H1 (cell line): ENCODE measurements around the gene WDFY4. TPM values are rescaled to one million over a fixed set of nuclear protein-coding genes. Genes with fewer than 3 reads are reported as not detected.

Source experiments
- CTCF ChIA-PET: fragments of 300-600 bp; sonication (Branson Sonifier 250); formaldehyde crosslinking; loops from one replicate; lab custom pipeline; 2021; ENCODE audit not compliant: partially characterized antibody; lab: Charles Lee
- POLR2A ChIA-PET: fragments of 300-600 bp; sonication (Branson Sonifier 250); formaldehyde crosslinking; loops from one replicate; lab custom pipeline; 2021; ENCODE audit warnings: inconsistent platforms; ENCODE audit not compliant: partially characterized antibody; lab: Charles Lee
- DNase-seq, 2 experiments: peaks; one replicate each; pipeline versions ENCODE4 v3.0.0 to v3.0.0-alpha.2; 2010 to 2022; ENCODE audit warnings: low spot score in 2 of 2, low read depth in 1 of 2, mixed read lengths in 1 of 2
- FAIRE-seq: peaks from 2 replicates; lab custom pipeline; 2011; peaks lifted over from hg19 to GRCh38; lab: Jason Lieb, UNC
- H2AFZ ChIP-seq: 2 replicates; pipeline ENCODE4 v1.8.1; 2012; ENCODE audit warnings: low read length, inconsistent platforms
- H2AK5ac ChIP-seq: 2 replicates; pipeline ENCODE4 v1.6.1; 2013; ENCODE audit warnings: low read depth, low read length
- H2BK120ac ChIP-seq: replicated peaks from 2 replicates; pipeline ENCODE3; 2013; ENCODE audit warnings: low read depth, low read length, inconsistent platforms
- H2BK12ac ChIP-seq: 2 replicates; pipeline ENCODE4 v1.6.1; 2013; ENCODE audit warnings: low read depth, low read length
- H2BK15ac ChIP-seq: 2 replicates; pipeline ENCODE4 v1.6.1; 2013; ENCODE audit warnings: low read length
- H2BK20ac ChIP-seq: 2 replicates; pipeline ENCODE4 v1.6.1; 2013; ENCODE audit warnings: low read length
- H2BK5ac ChIP-seq: 2 replicates; pipeline ENCODE4 v1.6.1; 2013; ENCODE audit warnings: low read depth, low read length
- H3K14ac ChIP-seq: 2 replicates; pipeline ENCODE4 v1.6.1; 2013; ENCODE audit warnings: inconsistent platforms; ENCODE audit not compliant: insufficient read length
- H3K18ac ChIP-seq: 2 replicates; pipeline ENCODE4 v1.6.1; 2013; ENCODE audit warnings: low read length; ENCODE audit errors: extremely low read depth
- H3K23ac ChIP-seq: 2 replicates; pipeline ENCODE4 v1.6.1; 2013; ENCODE audit warnings: inconsistent platforms; ENCODE audit not compliant: insufficient read length
- H3K23me2 ChIP-seq: 2 replicates; pipeline ENCODE4 v1.6.1; 2013; ENCODE audit warnings: low read depth, low read length
- H3K27ac ChIP-seq: 2 replicates; pipeline ENCODE4 v1.6.1; 2011; ENCODE audit warnings: low read depth, low read length, inconsistent platforms
- H3K27me3 ChIP-seq, 4 experiments: replicated peaks in 1 of 4; 1 replicate in 1 of 4; 2 replicates in 3 of 4; pipeline versions ENCODE4 v1.6.1 to v1.8.1; 2011 to 2013; ENCODE audit warnings: low read length in 3 of 4, mild to moderate bottlenecking in 3 of 4, inconsistent platforms in 2 of 4, mixed read lengths in 2 of 4, moderate library complexity in 1 of 4; ENCODE audit not compliant: control insufficient read depth in 3 of 4, insufficient read depth in 3 of 4; ENCODE audit errors: extremely low read depth in 1 of 4
- H3K36me3 ChIP-seq, 4 experiments: 2 replicates each; pipeline versions ENCODE4 v1.6.1 to v1.8.1; 2011 to 2013; ENCODE audit warnings: mild to moderate bottlenecking in 4 of 4, low read length in 3 of 4, moderate library complexity in 2 of 4, control low read depth in 1 of 4, inconsistent platforms in 1 of 4; ENCODE audit not compliant: insufficient read depth in 4 of 4, control insufficient read depth in 2 of 4
- H3K4ac ChIP-seq: replicated peaks from 2 replicates; pipeline ENCODE3; 2013; ENCODE audit warnings: low read length, low read depth, mixed read lengths, inconsistent platforms; ENCODE audit not compliant: insufficient read length
- H3K4me1 ChIP-seq, 4 experiments: replicated peaks in 1 of 4; 1 replicate in 1 of 4; 2 replicates in 3 of 4; pipeline versions ENCODE4 v1.6.1 to v1.8.1; 2011 to 2013; ENCODE audit warnings: low read length in 3 of 4, inconsistent platforms in 2 of 4, mixed read lengths in 1 of 4; ENCODE audit not compliant: insufficient read depth in 4 of 4, control insufficient read depth in 3 of 4
- H3K4me2 ChIP-seq, 2 experiments: 2 replicates each; pipeline versions ENCODE4 v1.6.1 to v1.8.1; 2011 to 2013; ENCODE audit warnings: low read depth in 2 of 2, low read length in 2 of 2, control low read depth in 1 of 2, inconsistent platforms in 1 of 2, mild to moderate bottlenecking in 1 of 2; ENCODE audit not compliant: insufficient read depth in 1 of 2
- H3K4me3 ChIP-seq, 4 experiments: fragments of 200-600, 300-600 bp in 1 of 4; sonication (generic), shearing (Covaris generic), sonication (Bioruptor Twin) in 1 of 4; 2 replicates each; pipeline versions ENCODE4 v1.5.1 to v1.8.1; 2011 to 2016; ENCODE audit warnings: low read length in 4 of 4, low read depth in 3 of 4, control low read depth in 2 of 4, inconsistent platforms in 2 of 4, mild to moderate bottlenecking in 2 of 4, mixed read lengths in 1 of 4, moderate library complexity in 1 of 4; ENCODE audit not compliant: insufficient read depth in 2 of 4; ENCODE audit errors: extremely low read depth in 1 of 4
- H3K56ac ChIP-seq: replicated peaks from 2 replicates; pipeline ENCODE3; 2013; ENCODE audit warnings: low read depth, mild to moderate bottlenecking, mixed read lengths, low read length, inconsistent platforms; ENCODE audit not compliant: insufficient read length
- H3K79me1 ChIP-seq: 2 replicates; pipeline ENCODE4 v1.6.1; 2013; ENCODE audit warnings: low read depth, low read length, control low read depth
- H3K79me2 ChIP-seq, 2 experiments: 2 replicates each; pipeline versions ENCODE4 v1.6.1 to v1.8.1; 2012 to 2013; ENCODE audit warnings: low read length in 2 of 2, mild to moderate bottlenecking in 2 of 2, inconsistent platforms in 1 of 2; ENCODE audit not compliant: insufficient read depth in 2 of 2, control insufficient read depth in 1 of 2
- H3K9ac ChIP-seq, 4 experiments: replicated peaks in 1 of 4; 1 replicate in 1 of 4; 2 replicates in 3 of 4; pipeline versions ENCODE4 v1.6.1 to v1.8.1; 2011 to 2013; ENCODE audit warnings: low read depth in 3 of 4, low read length in 3 of 4, control low read depth in 2 of 4, mild to moderate bottlenecking in 2 of 4, moderate library complexity in 2 of 4, inconsistent platforms in 1 of 4; ENCODE audit errors: extremely low read depth in 1 of 4
- H3K9me3 ChIP-seq, 2 experiments: 2 replicates each; pipeline versions ENCODE4 v1.6.1 to v1.8.1; 2012 to 2013; ENCODE audit warnings: mild to moderate bottlenecking in 2 of 2, moderate library complexity in 2 of 2, control low read depth in 1 of 2, inconsistent platforms in 1 of 2, low read depth in 1 of 2, low read length in 1 of 2, mixed read lengths in 1 of 2; ENCODE audit not compliant: insufficient read depth in 2 of 2
- H4K20me1 ChIP-seq, 2 experiments: replicated peaks in 1 of 2; 2 replicates each; pipeline versions ENCODE3 to v1.8.1; 2011 to 2013; ENCODE audit warnings: inconsistent platforms in 2 of 2, low read length in 2 of 2, mild to moderate bottlenecking in 1 of 2; ENCODE audit not compliant: insufficient read depth in 2 of 2, control insufficient read depth in 1 of 2
- H4K5ac ChIP-seq: 2 replicates; pipeline ENCODE4 v1.6.1; 2013; ENCODE audit warnings: low read length, low read depth, mixed read lengths, inconsistent platforms; ENCODE audit not compliant: insufficient read length
- H4K8ac ChIP-seq: 2 replicates; pipeline ENCODE4 v1.8.0; 2013; ENCODE audit warnings: mild to moderate bottlenecking, moderate library complexity, low read length, inconsistent platforms; ENCODE audit not compliant: insufficient read depth; ENCODE audit errors: extremely low read depth
- H4K91ac ChIP-seq: replicated peaks from 2 replicates; pipeline ENCODE3; 2013; ENCODE audit warnings: low read length, mixed read lengths, inconsistent platforms; ENCODE audit not compliant: insufficient read length
- RAD21 ChIP-seq, 2 experiments: IDR thresholded peaks in 1 of 2; conservative IDR thresholded peaks in 1 of 2; 2 replicates each; pipeline ENCODE4 v1.6.1; 2011; ENCODE audit warnings: low read depth in 2 of 2, low read length in 2 of 2, improper control_type of control experiment in 1 of 2, inconsistent platforms in 1 of 2, mild to moderate bottlenecking in 1 of 2, moderate library complexity in 1 of 2
- ZNF274 ChIP-seq: IDR thresholded peaks from 2 replicates; pipeline ENCODE4 v1.7.0; 2012; ENCODE audit warnings: low read length, borderline replicate concordance; ENCODE audit errors: extremely low read depth
- WGBS, 2 experiments: shearing (Covaris generic) in 1 of 2; methylation state at CpG; one replicate each; pipeline versions ENCODE4 v1.1.6 to v1.1.7; 2013 to 2015; ENCODE audit warnings: low lambda C conversion rate in 2 of 2, mixed read lengths in 2 of 2, inconsistent platforms in 1 of 2, low coverage in 1 of 2, missing lambda C conversion rate in 1 of 2; ENCODE audit not compliant: insufficient replicate concordance in 2 of 2, insufficient coverage in 1 of 2, insufficient read length in 1 of 2; ENCODE audit errors: extremely low coverage in 1 of 2, missing lambda C conversion rate in 1 of 2; 5-methylcytosine and 5-hydroxymethylcytosine counted together
- polyA plus RNA-seq, 7 experiments: library from polyadenylated mRNA; depleted of rRNA in 3 of 7; stranded (reverse) in 5 of 7; unstranded in 2 of 7; fragments of >200 nt in 5 of 7; fragments of 200-250 nt in 2 of 7; gene quantifications; 1 replicate in 5 of 7; 2 replicates in 1 of 7; 4 replicates in 1 of 7; pipeline versions ENCODE4 v1.2.1 to v1.2.3, GENCODE V29; 2011 to 2013; ENCODE audit warnings: missing spikeins in 2 of 7, mixed read lengths in 2 of 7
- total RNA-seq: library from RNA; stranded (reverse); fragmentation: NEBNext Ultra II Directional; extraction: Animal tissue kit (Norgen Biotek cat#: 25700); gene quantifications from 2 replicates; pipeline ENCODE4 v1.2.1, GENCODE V29; 2021
- TF ChIP-seq, protein P1 (sequence below), 3 experiments: IDR thresholded peaks; 1 replicate in 2 of 3; 2 replicates in 1 of 3; pipeline versions ENCODE4 v1.5.1 to v1.6.1; 2011; ENCODE audit warnings: low read length in 3 of 3, mild to moderate bottlenecking in 3 of 3, inconsistent platforms in 2 of 3, low read depth in 1 of 3, moderate library complexity in 1 of 3; ENCODE audit not compliant: insufficient read depth in 1 of 3; ENCODE audit errors: control extremely low read depth in 1 of 3

WDFY4 gene
- total and polyA plus RNA-seq, 2 of the 8 experiments (the other 6 are each of a cell fraction or from before 2014, with no cell fraction given) = not detected

DNA sequence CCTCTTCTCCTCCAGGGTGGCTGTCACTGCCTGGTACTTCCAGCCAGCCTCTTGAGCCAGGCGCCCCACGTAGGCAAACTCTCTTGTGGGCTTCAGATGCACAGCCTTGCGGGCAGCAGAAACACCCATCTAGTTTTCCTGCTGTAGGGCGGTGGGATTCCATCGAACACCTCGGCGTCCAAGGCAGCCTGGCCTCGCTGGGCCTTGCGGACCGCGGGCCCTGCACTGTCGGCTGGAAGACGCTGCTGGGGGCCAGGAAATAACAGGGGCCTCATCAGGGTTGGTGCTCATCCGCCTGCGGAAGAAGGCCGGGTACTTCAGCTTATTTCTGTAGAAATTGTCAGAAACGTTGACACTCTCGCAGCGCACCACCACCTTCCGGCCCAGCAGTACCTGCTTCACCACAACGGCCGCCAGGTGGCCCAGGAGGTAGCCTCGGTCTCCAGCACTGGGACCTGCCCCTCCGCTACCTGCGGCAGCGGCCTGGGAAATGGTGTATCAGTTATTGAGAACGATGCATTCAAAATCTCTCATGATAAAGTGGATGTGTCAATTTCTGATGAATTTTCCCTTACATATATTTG is 61.1 kb downstream of the WDFY4 start:
- Histone ChIP-seq H3K9ac (no peak overlapping the region), H2BK15ac (no peak overlapping the region), H3K56ac (no peak overlapping the region), H3K79me1 (no peaks in the 10 kb centered on the region), H2BK12ac (no peak overlapping the region), H4K5ac (no peak overlapping the region), H3K18ac (0 out of 2 replicates have a peak overlapping the region, but pooled peaks have one; percentile 14), H3K14ac (no peak overlapping the region), H2BK20ac (no peak overlapping the region), H3K23ac (no peak overlapping the region), H3K36me3 (no peaks in the 10 kb centered on the region), H3K4me3 (no peak overlapping the region), H3K23me2 (peaks cover 2% of the 10 kb centered on the region; the same call in 1 of the 2 replicates), H3K4ac (no peak overlapping the region), H2AK5ac (no peak overlapping the region), H4K20me1 (peaks cover 0 to 4% of the 10 kb centered on the region in 2 experiments), H3K79me2 (no peaks in the 10 kb centered on the region), H3K4me2 (no peak overlapping the region), H4K8ac (no peak overlapping the region; the same call in 1 of the 2 replicates), H3K27me3 (no peaks in the 10 kb centered on the region), H3K9me3 (no peaks in the 10 kb centered on the region), H2BK5ac (no peak overlapping the region), H4K91ac (no peak overlapping the region), H2BK120ac (no peak overlapping the region), H3K27ac (no peak overlapping the region), H3K4me1 (no peaks in the 10 kb centered on the region; a peak in 1 of 7 replicates), H2AFZ (0 out of 2 replicates have a peak overlapping the region, but pooled peaks have one; percentile 55)
- DNase-seq = peak; percentile 13 to 79
- ChIA-PET CTCF (interaction anchor here (0.6 to 1.7 kb wide), 13 partner anchors 9 to 621 kb away, joined by 3 to 8 read pairs (median 3); no protein-coding TSS in a partner anchor), POLR2A (no interaction called here)
- 55% methylated on average over 27 of the region's 27 CpGs; no CpG with 5 or more reads in 1 of the 2 experiments for WGBS, 2 experiments
- no peak for FAIRE-seq
- TF ChIP-seq, protein P1, sequence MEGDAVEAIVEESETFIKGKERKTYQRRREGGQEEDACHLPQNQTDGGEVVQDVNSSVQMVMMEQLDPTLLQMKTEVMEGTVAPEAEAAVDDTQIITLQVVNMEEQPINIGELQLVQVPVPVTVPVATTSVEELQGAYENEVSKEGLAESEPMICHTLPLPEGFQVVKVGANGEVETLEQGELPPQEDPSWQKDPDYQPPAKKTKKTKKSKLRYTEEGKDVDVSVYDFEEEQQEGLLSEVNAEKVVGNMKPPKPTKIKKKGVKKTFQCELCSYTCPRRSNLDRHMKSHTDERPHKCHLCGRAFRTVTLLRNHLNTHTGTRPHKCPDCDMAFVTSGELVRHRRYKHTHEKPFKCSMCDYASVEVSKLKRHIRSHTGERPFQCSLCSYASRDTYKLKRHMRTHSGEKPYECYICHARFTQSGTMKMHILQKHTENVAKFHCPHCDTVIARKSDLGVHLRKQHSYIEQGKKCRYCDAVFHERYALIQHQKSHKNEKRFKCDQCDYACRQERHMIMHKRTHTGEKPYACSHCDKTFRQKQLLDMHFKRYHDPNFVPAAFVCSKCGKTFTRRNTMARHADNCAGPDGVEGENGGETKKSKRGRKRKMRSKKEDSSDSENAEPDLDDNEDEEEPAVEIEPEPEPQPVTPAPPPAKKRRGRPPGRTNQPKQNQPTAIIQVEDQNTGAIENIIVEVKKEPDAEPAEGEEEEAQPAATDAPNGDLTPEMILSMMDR (IDR thresholded peaks at IDR 0.05; ENCODE audit: control extremely low read depth in 1 of 3, insufficient read depth in 1 of 3, low read depth in 1 of 3, low read length in 3 of 3) = peak; percentile 82 to 89 (median 87)
- TF ChIP-seq RAD21 (IDR thresholded peaks at IDR 0.05 in 1 of 2, conservative IDR thresholded peaks at IDR 0.05 in 1 of 2; ENCODE audit: low read depth in 2 of 2, low read length in 2 of 2) (peak; percentile 62 to 73), ZNF274 (no peak)
